ENCODE results near the gene RASAL2.

GRCh38 chr1:178353524-178353923 is 259.6 kb downstream of the RASAL2 start:
- TF ChIP-seq POLR2AphosphoS5 (IDR thresholded peaks at IDR 0.05; ENCODE audit: borderline replicate concordance, low read depth, low read length) (no peak), EZH2 (IDR thresholded peaks at IDR 0.05) (no peak)
